Stomach (tissue), 9 donors: ENCODE results near the gene RABL2B. TPM values are rescaled to one million over a fixed set of nuclear protein-coding genes. Genes with fewer than 3 reads are reported as not detected.
"Not testable (repeated sequence)": the region's sequence is repeated elsewhere in the genome, so short reads cannot be mapped to it uniquely, and the experiment has no call there.

Source experiments
- DNase-seq, 2 donors: peaks; one replicate each; pipeline versions ENCODE4 v3.0.0 to v3.0.0-alpha.2; 2013 to 2019
- H3K27ac ChIP-seq, 5 donors: fragments of 200-600 bp in 4 of 5; sonication (generic) in 4 of 5; one replicate each; pipeline ENCODE4 v1.5.1; 2013 to 2019; ENCODE audit warnings: mild to moderate bottlenecking in 1 of 5, moderate library complexity in 1 of 5
- H3K27me3 ChIP-seq, 3 donors: fragments of 200-600 bp; sonication (generic); one replicate each; pipeline ENCODE4 v1.5.1; 2017 to 2019; ENCODE audit warnings: mixed run types in 1 of 3
- H3K36me3 ChIP-seq, 4 donors: fragments of 200-600 bp; sonication (generic); 1 replicate in 3 of 4; 2 replicates in 1 of 4; pipeline ENCODE4 v1.5.1; 2016 to 2019
- H3K4me1 ChIP-seq, 4 donors: fragments of 200-600 bp; sonication (generic); one replicate each; pipeline ENCODE4 v1.5.1; 2016 to 2019
- H3K4me3 ChIP-seq, 4 donors: fragments of 200-600 bp; sonication (generic) in 3 of 4; one replicate each; pipeline ENCODE4 v1.5.1; 2016 to 2019; ENCODE audit warnings: mild to moderate bottlenecking in 1 of 4
- H3K9me3 ChIP-seq, 4 donors: fragments of 200-600 bp; sonication (generic); one replicate each; pipeline ENCODE4 v1.5.1; 2016 to 2019
- CTCF ChIP-seq, 7 experiments: fragments of 450-650 bp in 4 of 7; fragments of 200-600 bp in 3 of 7; sonication (generic) in 3 of 7; IDR thresholded peaks; one replicate each; pipeline ENCODE4 v1.5.1; 2016 to 2019; ENCODE audit warnings: antibody characterized with exemption in 7 of 7, control low read depth in 2 of 7, mild to moderate bottlenecking in 1 of 7
- EP300 ChIP-seq: sonication (generic); formaldehyde crosslinking; IDR thresholded peaks from one replicate; pipeline ENCODE4 v1.6.1; 2017; ENCODE audit warnings: antibody characterized with exemption
- POLR2A ChIP-seq, 4 donors: fragments of 450-650 bp; IDR thresholded peaks; one replicate each; pipeline ENCODE4 v1.6.1; 2016; ENCODE audit warnings: antibody characterized with exemption in 4 of 4, control low read depth in 2 of 4, mild to moderate bottlenecking in 1 of 4, moderate library complexity in 1 of 4
- POLR2AphosphoS5 ChIP-seq, 3 donors: sonication (generic); formaldehyde crosslinking; IDR thresholded peaks; one replicate each; pipeline ENCODE4 v1.6.1; 2016; ENCODE audit warnings: antibody characterized with exemption in 3 of 3
- WGBS, 5 donors: extraction: QIAGEN DNeasy Blood & Tissue Kit in 3 of 5; methylation state at CpG; one replicate each; pipeline versions ENCODE4 v1.1.5 to v1.1.7; 2013 to 2018; 5-methylcytosine and 5-hydroxymethylcytosine counted together
- intact Hi-C: fragments of 100-400 bp; cut with DNase I; formaldehyde crosslinking; loops from one replicate; pipeline ENCODE4 v1.15.1; 2023; ENCODE audit warnings: low total_unique reads
- polyA plus RNA-seq, 3 donors: library from polyadenylated mRNA; stranded (reverse); fragments of 200-250 nt; gene quantifications; one replicate each; pipeline ENCODE4 v1.2.3, GENCODE V29; 2013
- total RNA-seq, 5 donors: library from RNA; depleted of rRNA; stranded (reverse); fragments of >200 nt; gene quantifications; one replicate each; pipeline versions ENCODE4 v1.1.0 to v1.2.3, GENCODE V29; 2014 to 2016
- donor health status: healthy with polysubstance abuse.
- donor health status: Bipolar disorder and iron deficiency.
- donor health status: healthy.

RABL2B gene
- total and polyA plus RNA-seq, 8 donors: 6.6 to 18.1 (median 13.3) TPM

- H3K27me3 ChIP-seq, DNase-seq, H3K27ac ChIP-seq, H3K9me3 ChIP-seq, H3K4me3 ChIP-seq, H3K4me1 ChIP-seq, intact Hi-C loops, H3K36me3 ChIP-seq: not testable (repeated sequence)
- WGBS, 5 donors: 66 to 83% (median 79%) methylated on average over 4 to 10 of the region's 12 CpGs; no CpG with 5 or more reads in 1 of the 5 donors
These were observed 39.0 kb downstream of the RABL2B start for GRCh38 chr22:50744424-50744823.

- DNase-seq, H3K9me3 ChIP-seq, H3K27ac ChIP-seq, H3K36me3 ChIP-seq, H3K4me3 ChIP-seq, H3K4me1 ChIP-seq, intact Hi-C loops: not testable (repeated sequence)
- peaks cover 0 to 18% (median 0%) of the 10 kb centered on the region in 3 donors for H3K27me3 ChIP-seq
- 77 to 100% (median 84%) methylated on average over 4 to 5 of the region's 5 CpGs for WGBS, 5 donors
These were observed 42.7 kb downstream of the RABL2B start for GRCh38 chr22:50740714-50741113.

GRCh38 chr22:50739894-50740293, 43.5 kb downstream of the RABL2B start:
- Histone ChIP-seq H3K27me3 (peaks cover 0 to 26% (median 0%) of the 10 kb centered on the region in 3 donors), H3K4me1 (no peaks in the 10 kb centered on the region), H3K36me3 (no peaks in the 10 kb centered on the region), H3K4me3 (no peak overlapping the region), H3K9me3 (no peaks in the 10 kb centered on the region), H3K27ac (no peak overlapping the region)
- WGBS, 5 donors: 71 to 82% (median 79%) methylated on average over 7 to 12 of the region's 12 CpGs
- DNase-seq: peak in 1 of 2 donors; percentile 17
- intact Hi-C loops: no loop called here
- TF ChIP-seq CTCF (IDR thresholded peaks at IDR 0.05) (no peak), POLR2A (IDR thresholded peaks at IDR 0.05) (no peak), EP300 (no peak), POLR2AphosphoS5 (IDR thresholded peaks at IDR 0.05) (no peak)

DNA sequence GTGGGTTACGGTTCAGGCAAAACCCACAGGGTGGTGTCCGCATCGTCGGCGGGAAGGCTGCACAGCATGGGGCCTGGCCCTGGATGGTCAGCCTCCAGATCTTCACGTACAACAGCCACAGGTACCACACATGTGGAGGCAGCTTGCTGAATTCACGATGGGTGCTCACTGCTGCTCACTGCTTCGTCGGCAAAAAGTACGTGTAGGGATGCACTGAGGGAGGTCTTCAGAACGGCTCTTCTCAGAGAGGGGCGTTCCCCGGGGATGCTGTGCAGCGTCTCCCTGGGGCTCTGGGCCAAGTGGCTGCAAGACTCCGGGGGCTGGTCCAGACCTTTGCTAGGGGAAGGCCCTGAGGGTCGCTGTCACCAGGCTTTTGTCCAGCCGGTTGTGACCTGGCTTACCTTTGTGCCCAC, 44.2 kb downstream of the RABL2B start:
- peak in 1 of 2 donors; percentile 17 for DNase-seq
- TF ChIP-seq POLR2A (IDR thresholded peaks at IDR 0.05): no peak
- no peaks in the 10 kb centered on the region for H3K36me3 ChIP-seq
- H3K27me3 ChIP-seq: peaks cover 0 to 31% (median 3%) of the 10 kb centered on the region in 3 donors
- no peak overlapping the region for H3K27ac ChIP-seq
- intact Hi-C loops: no loop called here
- no peaks in the 10 kb centered on the region for H3K9me3 ChIP-seq
- no peaks in the 10 kb centered on the region for H3K4me1 ChIP-seq
- no peak overlapping the region for H3K4me3 ChIP-seq
- WGBS, 5 donors: 74 to 82% (median 79%) methylated on average over 6 to 17 of the region's 17 CpGs

- no peak for TF ChIP-seq POLR2A (IDR thresholded peaks at IDR 0.05)
- DNase-seq: peak in 1 of 2 donors; percentile 15
- intact Hi-C loops: no loop called here
- Histone ChIP-seq H3K4me1 (peaks cover 0 to 2% (median 0%) of the 10 kb centered on the region in 4 donors), H3K9me3 (no peaks in the 10 kb centered on the region), H3K4me3 (no peak overlapping the region), H3K36me3 (no peaks in the 10 kb centered on the region), H3K27ac (no peak overlapping the region), H3K27me3 (peaks cover 0 to 36% (median 7%) of the 10 kb centered on the region in 3 donors)
- WGBS, 5 donors: 77 to 81% (median 78%) methylated on average over 10 of the region's 10 CpGs
These were observed 44.7 kb downstream of the RABL2B start for GRCh38 chr22:50738649-50739227.

GRCh38 chr22:50737728-50738648, 45.4 kb downstream of the RABL2B start, which contains the start of gene ACR:
Gene ACR, plus strand, starts transcription at chr22:50738204. Its CDS starts 32 bp downstream, at chr22:50738236.
- intact Hi-C loops: no loop called here
- 66 to 75% (median 70%) methylated on average over 12 to 13 of the region's 13 CpGs for WGBS, 5 donors
- TF ChIP-seq CTCF (IDR thresholded peaks at IDR 0.05): no peak
- no peak for TF ChIP-seq POLR2AphosphoS5 (IDR thresholded peaks at IDR 0.05)
- TF ChIP-seq POLR2A (IDR thresholded peaks at IDR 0.05): no peak
- no peak for TF ChIP-seq EP300

More at GRCh38 chr22:50737728-50738648, 45.4 kb downstream of the RABL2B start, which contains the start of gene ACR:
- Histone ChIP-seq H3K27ac (no peak within 1 kb of the TSS), H3K9me3 (no peaks in the 10 kb centered on the region), H3K4me3 (no peak within 1 kb of the TSS), H3K27me3 (peaks cover 0 to 39% (median 7%) of the 10 kb centered on the region in 3 donors), H3K4me1 (peaks cover 0 to 9% (median 0%) of the 10 kb centered on the region in 4 donors), H3K36me3 (no peaks in the 10 kb centered on the region)
- DNase-seq: peak in 1 of 2 donors; percentile 13
